22Rv1 (cell line): Measurements from ENCODE around the gene BRD8.

ENCODE experiments used
- CTCF ChIP-seq: fragments of 450-650 bp; IDR thresholded peaks from 2 replicates; pipeline ENCODE4 v1.5.1; 2017; ENCODE audit warnings: mild to moderate bottlenecking
- ZFX ChIP-seq: fragments of 450-650 bp; IDR thresholded peaks from 2 replicates; pipeline ENCODE4 v1.6.1; 2017; ENCODE audit warnings: antibody characterized with exemption, borderline replicate concordance

GRCh38 chr5:138092301-138092700, 86.1 kb downstream of the BRD8 start:
- no peak for TF ChIP-seq CTCF
- TF ChIP-seq ZFX: no peak
